ENCODE results near the gene KPNA4.
"Not testable (repeated sequence)": the region's sequence is repeated elsewhere in the genome, so short reads cannot be mapped to it uniquely, and the experiment has no call there.

Gene KPNA4

GRCh38 chr3:160574636-160575035 lies 9.3 kb upstream of the KPNA4 start:
- TF ChIP-seq CTCF (conservative IDR thresholded peaks at IDR 0.05; ENCODE audit: control insufficient read depth, insufficient read depth, low read depth, low read length): no peak
- H3K4me3 ChIP-seq (ENCODE audit: control insufficient read depth, low read depth, low read length): no peak overlapping the region
- no peak for DNase-seq (ENCODE audit: low read depth)

GRCh38 chr3:160573955-160574525 lies 8.7 kb upstream of the KPNA4 start:
- H3K4me3 ChIP-seq (ENCODE audit: control insufficient read depth, low read depth, low read length); DNase-seq (ENCODE audit: low read depth): not testable (repeated sequence)

- no peak for TF ChIP-seq CTCF (conservative IDR thresholded peaks at IDR 0.05; ENCODE audit: control insufficient read depth, insufficient read depth, low read depth, low read length)
- no peak for DNase-seq (ENCODE audit: low read depth)
- no peak overlapping the region for H3K4me3 ChIP-seq (ENCODE audit: control insufficient read depth, low read depth, low read length)
Measured at GRCh38 chr3:160569894-160570652, 4.7 kb upstream of the KPNA4 start.

- DNase-seq (ENCODE audit: low read depth): no peak
- H3K4me3 ChIP-seq (ENCODE audit: control insufficient read depth, low read depth, low read length): no peak overlapping the region
- TF ChIP-seq CTCF (conservative IDR thresholded peaks at IDR 0.05; ENCODE audit: control insufficient read depth, insufficient read depth, low read depth, low read length): no peak
Measured at GRCh38 chr3:160568989-160569388, 3.6 kb upstream of the KPNA4 start.

GRCh38 chr3:160567774-160568173 lies 2.4 kb upstream of the KPNA4 start:
- TF ChIP-seq CTCF (conservative IDR thresholded peaks at IDR 0.05; ENCODE audit: control insufficient read depth, insufficient read depth, low read depth, low read length): no peak
- no peak overlapping the region for H3K4me3 ChIP-seq (ENCODE audit: control insufficient read depth, low read depth, low read length)
- DNase-seq (ENCODE audit: low read depth): no peak

GRCh38 chr3:160566499-160566898 lies 1.1 kb upstream of the KPNA4 start:
- DNase-seq (ENCODE audit: low read depth): no peak
- peak overlapping the region; percentile 74 for H3K4me3 ChIP-seq (ENCODE audit: control insufficient read depth, low read depth, low read length)
- TF ChIP-seq CTCF (conservative IDR thresholded peaks at IDR 0.05; ENCODE audit: control insufficient read depth, insufficient read depth, low read depth, low read length): no peak

- peak; percentile 49 for DNase-seq (ENCODE audit: low read depth)
- no peak for TF ChIP-seq CTCF (conservative IDR thresholded peaks at IDR 0.05; ENCODE audit: control insufficient read depth, insufficient read depth, low read depth, low read length)
- H3K4me3 ChIP-seq (ENCODE audit: control insufficient read depth, low read depth, low read length): peak overlapping the region; percentile 82
Measured at GRCh38 chr3:160564949-160565441, 376 bp downstream of the KPNA4 start.
